ENCODE results near the gene GALNT18.

- TF ChIP-seq EZH2phosphoT487 (conservative IDR thresholded peaks at IDR 0.05; ENCODE audit: low read length) (no peak), CTCF (IDR thresholded peaks at IDR 0.05; ENCODE audit: insufficient read depth, low read length, poor library complexity, severe bottlenecking) (no peak)
Observed at GRCh38 chr11:11624204-11624603, 2.4 kb upstream of the GALNT18 start.

Data from SU-DHL-6 (cell line).